Smooth muscle cell of the brain vasculature (primary cell): ENCODE results near the gene TPD52L1.
"Not testable (repeated sequence)": the region's sequence is repeated elsewhere in the genome, so short reads cannot be mapped to it uniquely, and the experiment has no call there.

ENCODE experiments used
- DNase-seq: peaks from one replicate; pipeline ENCODE4 v3.0.0-alpha.2; 2012; ENCODE audit warnings: low read depth, low spot score

The TPD52L1 gene

DNA sequence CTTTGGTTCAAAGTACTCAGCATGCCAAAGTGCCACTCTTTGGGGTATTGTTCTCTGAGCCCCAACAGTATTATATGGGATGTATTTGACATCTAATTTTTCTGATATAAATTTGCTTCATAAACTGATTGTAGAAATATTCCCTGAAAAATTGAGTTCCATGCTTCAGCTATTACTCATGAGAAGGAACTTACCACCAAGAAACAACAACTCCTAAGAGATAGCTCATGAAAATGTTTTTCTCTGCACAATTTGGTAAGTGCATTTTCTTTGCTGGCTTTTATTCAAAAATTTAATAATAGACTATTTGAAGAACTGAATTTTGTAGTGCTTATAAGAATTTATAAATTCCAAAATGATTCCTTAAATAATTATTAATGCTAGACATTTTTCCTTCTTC lies 12.8 kb upstream of the TPD52L1 start:
- no peak for DNase-seq

DNA sequence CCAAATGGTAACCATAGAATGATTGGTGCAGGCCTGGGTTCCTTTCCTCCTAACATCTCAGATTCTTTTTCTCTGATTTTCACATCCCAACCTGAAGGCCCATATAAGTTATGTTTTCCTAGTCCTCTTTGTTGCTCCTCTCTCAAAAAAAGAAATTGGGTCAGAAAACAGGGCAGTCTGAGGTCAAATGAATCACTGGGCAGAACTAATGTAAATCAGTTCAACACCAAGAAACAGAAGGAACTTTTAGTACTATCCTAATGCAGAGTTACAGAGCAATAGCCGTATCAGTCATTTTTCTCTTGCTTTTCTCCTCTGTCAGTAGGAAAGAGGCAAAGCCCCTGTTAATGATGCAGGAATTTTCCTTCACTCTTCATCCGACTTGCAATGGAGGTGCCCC lies 11.0 kb upstream of the TPD52L1 start:
- DNase-seq, result no peak

DNA sequence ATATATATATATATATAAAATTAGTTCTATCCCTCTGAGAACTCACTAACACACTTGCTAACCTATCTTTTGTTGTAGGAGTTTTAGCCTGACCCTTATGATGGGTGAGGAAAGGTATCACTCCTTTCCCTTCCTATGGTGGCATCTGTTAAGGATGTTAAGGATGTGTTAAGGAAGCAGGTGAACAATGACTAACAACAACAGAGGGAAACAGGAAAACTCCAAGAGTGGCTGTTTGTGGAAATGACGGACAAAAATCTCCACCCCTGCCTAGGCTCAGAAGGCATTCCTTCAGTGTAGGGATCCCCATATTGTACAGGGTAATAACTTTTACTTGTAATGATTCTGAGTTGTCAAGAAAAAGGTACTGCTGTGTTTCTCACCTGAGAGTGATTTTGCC lies 8.8 kb upstream of the TPD52L1 start:
- DNase-seq, result no peak

DNA sequence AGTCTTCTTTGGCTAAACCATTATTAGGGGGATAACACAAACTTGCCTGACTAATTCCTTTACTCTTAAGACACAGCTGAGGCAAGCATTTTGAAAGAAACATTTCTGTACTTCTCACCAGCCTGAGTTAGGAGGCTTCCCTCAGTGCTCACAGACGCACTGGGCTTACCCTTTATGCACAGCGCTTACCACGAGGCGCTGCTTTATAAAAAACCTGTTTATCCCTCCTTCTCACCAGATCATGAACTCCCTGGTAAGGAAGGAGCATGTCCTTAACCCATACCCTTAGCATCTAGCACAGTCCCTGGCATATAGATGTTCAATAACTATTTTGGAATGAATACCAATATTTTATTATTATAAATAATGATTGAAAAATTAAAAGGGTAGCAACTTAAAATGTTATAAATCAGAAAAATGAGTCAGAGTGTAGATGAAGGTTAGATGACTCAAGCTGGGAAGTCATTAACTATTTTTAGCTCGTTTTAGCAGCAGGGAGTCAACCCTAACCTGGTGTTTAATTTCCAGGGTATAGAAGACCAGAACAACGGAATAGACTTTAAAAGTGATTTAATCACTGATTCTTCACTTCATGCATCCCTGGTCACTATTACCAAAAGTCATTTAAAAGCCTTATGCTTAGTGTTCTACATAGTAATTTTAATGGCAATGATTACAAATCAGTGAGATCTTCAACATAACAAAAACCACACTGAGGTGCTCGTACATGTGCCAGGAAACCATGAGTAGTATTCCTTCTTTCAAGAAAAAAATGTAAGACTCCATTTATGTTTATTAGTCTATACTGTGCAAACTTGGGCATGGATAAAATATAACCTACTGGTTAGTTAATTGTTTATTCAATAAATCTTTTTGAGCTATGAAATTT lies 4.1 kb upstream of the TPD52L1 start:
- no peak for DNase-seq

DNA sequence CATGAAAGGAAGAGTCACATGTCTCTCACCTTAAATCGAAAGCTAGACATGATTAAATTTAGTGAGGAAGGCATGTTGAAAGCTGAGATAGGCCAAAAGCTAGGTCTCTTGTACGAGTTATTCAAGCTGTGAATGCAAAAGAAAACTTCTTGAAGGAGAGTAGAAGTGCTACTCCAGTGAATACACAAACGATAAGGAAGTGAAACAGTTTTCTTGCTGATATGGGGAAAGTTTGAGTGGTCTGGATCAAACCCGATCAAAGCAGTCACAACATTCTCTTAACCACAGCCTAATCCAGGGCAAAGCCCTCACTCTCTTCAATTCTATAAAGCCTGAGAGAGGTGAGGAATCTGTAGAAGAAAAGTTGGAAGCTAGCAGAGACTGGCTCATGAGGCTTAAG lies 1.9 kb upstream of the TPD52L1 start:
- no peak for DNase-seq

DNA sequence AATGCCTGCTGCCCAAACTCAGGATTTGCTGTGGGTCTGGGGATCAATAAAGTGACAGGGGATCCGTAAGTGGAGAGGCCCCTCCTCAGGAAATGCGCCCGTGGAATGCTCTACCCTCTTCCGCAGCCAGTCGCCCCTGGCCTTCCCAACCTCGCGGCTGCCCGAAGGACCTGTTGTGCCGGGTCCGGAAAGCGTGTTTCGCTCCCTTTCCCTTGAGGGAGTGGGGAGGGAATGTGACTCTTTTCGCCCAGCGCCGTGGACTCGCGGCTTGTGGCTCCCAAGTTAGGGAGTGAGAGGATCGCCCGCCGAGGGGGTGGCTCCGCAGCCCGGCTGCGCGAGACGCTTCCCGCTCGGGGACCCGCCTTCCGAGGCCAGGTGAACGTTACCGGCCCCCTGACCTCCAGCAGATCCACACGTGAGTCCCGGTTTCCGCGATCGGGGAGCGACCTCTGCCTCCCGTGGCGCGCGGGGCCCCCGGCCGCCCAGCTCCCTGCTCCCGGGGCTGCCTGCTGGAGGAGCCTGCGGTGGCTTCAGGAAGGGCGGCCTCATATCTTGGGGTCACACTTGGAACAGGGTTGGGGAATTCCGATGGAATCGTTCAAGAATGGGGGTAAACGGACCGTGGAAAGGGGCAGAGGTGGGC lies 666 bp downstream of the TPD52L1 start:
- no peak for DNase-seq

DNA sequence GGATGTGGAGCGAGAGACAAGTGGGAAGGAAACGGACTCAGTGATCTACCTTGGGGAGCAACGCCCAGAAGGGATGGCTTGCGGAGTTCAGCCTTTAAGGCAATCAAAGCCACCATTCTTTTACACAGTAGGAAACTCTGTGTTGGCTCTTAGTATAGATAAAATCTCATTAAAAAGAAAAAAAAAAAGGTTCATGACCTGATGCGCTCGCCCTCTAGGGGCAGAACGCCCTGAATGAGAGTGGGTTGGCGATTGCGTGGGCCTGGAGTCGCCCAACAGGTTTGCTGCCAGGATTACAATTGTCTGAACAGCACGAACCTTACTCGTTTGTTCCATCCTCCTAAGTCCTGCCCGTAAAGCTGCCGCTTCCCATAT lies 1.2 kb downstream of the TPD52L1 start:
- no peak for DNase-seq

DNA sequence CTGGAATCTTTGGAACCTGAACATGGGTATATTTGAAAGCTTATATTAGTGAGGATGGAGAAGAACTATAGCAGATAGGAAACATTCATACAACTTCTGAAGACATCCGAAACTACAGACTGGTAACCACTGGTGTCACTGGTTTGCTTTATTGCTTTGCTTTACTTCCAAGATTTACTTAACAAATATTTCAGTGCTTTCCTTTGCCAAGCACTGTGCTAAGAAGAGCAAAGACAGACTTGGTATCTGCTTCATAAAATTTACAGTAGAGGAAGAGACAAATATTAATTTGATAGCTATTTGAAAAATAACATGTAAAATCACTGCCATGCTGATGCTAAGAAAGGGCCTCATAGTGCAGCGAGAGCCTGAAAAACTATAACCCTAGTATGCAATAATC lies 1.8 kb downstream of the TPD52L1 start:
- DNase-seq, result no peak

DNA sequence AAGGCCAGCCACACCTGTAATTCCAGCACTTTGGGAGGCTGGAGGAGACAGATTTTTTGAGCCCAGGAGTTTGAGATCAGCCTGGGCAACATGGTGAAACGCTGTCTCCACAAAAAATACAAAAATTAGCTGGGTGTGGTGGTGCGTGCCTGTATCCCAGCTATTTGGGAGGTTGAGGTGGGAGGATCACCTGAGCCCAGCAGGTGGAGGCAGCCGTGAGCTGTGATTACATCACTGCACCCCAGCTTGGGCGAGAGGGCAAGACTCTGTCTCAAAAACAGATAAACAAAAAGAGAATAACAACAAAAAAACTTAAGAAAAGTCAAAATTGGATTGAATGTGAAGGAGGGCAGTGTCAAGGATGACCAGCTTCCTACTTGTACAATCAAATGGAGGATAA lies 2.9 kb downstream of the TPD52L1 start:
- no peak for DNase-seq

DNA sequence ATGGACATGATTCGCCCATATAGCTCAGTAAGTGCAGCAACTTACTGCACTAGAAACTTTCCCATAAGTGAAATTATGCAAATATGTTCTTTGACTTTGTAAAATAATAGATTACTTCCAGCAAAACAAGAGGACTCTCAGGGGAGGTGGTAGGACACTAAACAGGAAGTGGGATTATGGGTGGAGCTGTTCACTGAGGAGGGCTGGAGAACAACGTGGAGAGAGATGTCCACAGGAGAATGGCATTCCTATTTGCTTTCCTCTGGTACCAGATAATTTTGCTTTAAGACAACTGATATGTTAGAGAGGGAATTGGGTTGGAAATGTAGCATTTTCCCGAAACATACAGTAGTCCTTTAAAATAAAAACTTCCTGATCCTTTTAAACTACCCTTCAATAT lies 3.7 kb downstream of the TPD52L1 start:
- DNase-seq, result no peak

DNA sequence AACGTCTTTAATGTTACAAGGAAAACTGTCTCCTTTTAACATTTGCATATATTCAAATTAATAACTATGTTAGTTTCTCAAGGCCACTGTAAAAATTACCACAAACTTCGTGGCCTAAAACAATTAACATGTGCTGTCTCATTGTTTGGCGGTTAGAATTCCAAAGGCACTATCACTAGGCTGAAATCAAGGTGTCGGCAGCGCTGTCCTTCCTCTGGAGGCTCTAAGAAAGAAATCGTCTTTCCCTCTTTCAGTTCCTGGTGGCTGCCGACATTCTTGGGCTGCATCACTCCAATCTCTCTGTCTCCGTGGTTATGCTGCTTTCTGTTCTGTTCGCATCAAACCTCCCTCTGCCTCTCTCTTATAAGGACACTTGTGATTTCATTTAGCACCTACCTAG lies 4.2 kb downstream of the TPD52L1 start:
- DNase-seq, result no peak

DNA sequence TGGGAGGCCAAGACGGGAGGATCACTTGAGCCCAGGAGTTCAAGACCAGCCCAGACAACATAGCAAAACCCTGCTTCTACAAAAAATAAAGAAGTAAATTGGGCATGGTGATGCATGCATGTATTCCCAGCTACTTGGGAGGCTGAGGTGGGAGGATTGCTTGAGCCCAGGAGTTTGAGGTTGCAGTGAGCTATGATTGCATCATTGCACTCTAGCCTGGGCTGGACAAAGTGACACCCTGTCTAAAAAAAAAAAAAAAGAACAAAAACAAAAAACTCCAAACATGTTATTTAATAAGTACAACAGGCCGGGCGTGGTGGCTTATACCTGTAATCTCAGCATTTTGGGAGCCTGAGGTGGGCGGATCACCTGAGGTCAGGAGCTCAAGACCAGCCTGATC lies 9.8 kb downstream of the TPD52L1 start:
- DNase-seq, result not testable (repeated sequence)

DNA sequence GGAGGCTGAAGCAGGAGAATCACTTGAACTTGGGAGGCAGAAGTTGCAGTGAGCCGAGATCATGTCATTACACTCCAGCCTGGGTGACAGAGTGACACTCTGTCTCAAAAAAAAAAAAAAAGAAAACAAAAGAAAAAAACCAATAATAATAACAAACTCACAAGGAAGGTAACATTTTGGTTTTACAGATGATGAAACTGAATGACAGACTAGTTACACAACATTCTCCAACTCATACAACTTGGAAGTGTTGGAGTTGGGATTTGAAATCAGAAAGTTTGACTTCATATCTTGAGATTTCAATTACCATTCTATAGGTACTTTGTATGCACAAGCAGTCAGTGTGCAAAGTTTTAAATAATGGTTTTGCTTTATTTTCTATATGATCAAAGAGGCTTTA lies 10.2 kb downstream of the TPD52L1 start:
- DNase-seq, result no peak

DNA sequence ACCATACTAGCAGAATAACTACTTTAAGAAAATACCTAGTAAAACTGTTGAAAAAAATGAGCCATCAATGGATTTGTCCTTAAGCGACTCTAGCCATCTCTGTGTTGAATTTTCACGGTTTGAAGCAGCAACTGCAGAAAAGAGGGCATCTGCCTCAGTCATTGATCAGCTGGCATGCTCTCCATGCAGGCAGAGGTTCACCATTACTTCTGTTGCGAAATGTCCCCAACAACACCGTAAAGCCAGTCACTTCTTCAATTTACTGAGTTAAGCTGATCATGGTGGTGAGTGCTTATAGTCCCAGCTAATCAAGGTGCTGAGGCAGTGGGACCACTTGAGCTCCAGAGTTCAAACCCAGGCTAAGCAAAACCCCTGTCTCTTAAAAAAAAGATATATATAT lies 11.1 kb downstream of the TPD52L1 start:
- no peak for DNase-seq

DNA sequence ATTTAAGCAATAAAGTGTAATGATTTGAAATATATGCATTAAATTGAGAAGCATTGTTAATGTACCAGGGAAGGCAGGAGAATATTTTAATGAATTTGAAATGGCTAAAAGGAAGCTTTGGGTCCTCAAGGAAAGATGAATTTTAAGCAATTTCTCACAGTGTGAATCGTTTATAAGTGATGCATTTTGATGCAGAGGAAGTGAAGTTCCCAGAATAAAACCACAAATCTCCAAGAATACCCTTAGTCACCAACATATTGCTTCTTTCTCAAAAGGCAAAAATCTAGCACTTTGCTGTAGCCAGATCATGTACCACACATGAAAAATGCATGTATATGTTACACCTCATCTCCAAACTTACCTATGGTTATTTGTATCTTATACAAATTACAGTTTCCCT lies 11.7 kb downstream of the TPD52L1 start:
- no peak for DNase-seq

DNA sequence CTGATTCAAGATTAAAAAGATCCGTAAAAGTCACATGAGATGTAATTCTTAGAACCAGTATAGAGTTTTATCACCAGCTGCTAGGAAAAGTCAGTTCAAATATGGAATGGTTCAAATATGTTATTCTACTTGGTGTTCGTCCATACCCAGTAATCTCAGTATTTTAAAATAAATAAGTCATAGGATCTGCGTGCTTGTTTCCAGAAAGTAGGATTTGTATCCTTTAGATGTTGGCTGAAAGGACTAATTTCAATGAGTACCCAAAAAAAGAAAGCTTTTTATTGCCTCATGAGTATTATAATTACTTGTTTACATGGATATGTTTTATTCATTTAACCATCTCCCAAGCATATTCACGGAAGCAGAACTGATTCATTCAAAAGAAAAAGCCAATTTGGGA lies 12.2 kb downstream of the TPD52L1 start:
- no peak for DNase-seq

DNA sequence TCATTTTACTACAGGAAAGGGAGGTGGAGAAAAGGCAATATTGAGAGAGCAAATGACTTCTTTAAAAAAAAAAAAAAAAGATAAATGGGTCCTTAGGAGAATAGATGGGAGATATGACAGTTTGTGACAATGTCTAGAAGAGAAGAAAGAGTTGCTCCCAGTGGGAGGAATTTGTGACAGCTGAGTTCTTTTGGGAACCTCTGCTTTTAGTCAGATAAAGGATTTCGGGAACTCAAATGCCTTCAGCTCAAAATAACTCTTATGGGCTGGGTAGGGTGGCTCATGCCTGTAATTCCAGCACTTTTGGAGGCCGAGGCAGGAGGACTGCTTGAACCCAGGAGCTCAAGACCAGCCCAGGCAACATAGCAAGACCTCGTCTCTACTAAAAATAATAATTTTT lies 13.1 kb downstream of the TPD52L1 start:
- no peak for DNase-seq

DNA sequence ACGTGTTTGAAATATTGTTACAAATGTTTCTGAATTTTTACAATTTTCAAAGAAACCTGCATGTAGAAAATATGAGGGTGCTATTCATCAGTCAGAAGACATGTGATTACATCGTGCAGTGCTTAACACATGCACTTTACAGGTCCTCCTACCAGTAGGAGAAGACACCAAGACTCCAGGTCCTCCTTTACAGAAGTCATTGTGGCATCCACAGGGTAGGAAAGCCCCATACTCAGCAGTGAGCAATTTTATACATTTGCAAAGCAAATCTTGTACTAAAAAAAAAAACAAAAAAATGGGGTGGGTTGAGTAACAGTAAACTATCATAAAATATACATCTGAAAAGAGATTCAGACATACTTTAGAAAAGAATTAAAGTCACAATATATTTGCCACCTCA lies 14.0 kb downstream of the TPD52L1 start:
- DNase-seq, result no peak

DNA sequence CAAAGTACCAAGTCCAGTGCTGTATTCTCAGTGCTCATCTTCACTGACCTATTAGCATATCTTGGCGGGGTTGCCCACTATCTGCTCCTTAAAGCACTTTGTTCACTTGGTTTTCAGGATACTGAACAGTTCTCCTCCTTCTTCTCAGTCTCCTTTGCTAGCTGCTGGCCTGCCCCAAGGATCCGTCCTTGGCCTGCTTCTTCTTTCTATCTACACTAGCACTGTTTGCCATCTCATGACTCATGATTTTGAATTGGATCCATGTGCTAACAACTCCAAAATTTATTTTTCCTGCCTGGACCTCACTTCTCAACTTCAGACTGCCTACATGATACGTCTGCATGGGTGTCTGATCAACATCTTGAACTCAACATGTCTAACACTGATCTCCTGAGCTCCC lies 15.5 kb downstream of the TPD52L1 start:
- DNase-seq, result no peak

DNA sequence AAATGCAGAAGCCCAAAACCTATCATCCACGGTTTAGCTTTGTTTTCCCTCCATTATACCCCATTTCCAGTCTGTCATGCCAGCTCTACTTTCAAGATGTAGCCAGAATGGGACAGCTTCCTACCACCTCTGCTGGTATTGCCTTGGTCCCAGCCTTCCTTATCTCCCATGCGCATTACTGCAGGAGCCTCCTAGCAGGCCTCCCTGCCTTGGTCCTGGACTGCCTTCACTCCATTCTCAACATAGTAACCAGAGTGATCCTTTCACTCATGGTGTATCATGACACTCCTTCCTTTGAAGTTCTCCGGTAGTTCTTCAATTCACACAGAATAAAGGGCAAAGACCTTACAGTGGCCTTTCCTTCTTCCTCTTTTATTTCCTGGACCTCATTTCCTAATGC lies 15.9 kb downstream of the TPD52L1 start:
- DNase-seq, result no peak

DNA sequence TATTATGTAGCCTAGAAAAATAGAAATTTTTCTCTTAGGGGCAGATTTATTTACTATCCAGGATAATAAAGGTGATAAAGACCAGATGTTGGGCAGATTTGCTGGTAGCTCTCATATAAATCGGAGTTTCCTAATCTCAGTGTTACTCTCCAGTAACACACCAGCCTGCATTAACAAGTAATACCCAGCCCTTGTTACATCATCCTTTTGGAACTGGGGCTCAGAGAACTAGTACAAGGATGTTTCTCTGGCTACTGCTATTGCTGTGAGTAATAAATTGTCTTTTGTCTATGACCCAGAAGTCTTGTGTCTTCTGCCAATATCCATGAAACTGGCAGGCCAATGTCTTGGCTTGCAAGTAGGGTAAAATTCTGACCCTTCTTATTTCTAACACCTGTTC lies 16.8 kb downstream of the TPD52L1 start:
- DNase-seq, result no peak

DNA sequence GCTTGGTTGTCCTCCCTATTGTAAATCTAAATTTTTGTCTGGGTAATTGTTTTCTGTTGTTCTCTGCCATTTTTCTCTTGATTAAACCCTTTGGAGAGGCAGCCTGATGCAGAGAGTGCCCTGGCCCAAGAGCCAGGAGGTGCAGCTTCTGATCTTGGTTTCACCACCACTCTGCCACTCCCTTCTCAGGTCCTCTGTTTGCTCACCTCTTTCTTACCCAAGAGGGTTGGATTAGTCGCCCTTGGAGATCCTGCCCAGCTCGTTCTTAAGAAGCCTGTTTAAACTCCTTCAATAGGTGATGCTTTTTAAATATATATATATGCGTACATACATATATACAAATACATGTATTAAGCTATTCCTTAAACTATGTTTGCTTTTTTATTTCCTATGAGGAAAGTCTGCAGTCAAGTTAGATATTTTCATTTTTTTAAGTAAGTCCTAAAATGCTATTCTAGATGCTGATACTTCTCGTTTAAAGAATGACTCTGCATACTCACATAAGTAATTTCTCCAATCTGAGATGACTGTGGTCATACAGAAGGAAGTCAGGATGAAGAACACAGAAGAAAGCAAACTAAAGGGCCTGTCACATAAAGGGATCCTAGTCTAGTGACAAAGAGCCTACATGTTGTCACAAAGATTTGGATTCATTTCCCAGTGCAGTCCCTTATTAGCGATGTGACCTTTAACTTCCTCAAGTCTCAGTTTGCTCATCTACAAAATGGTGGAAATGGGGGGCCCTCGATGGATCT lies 19.9 kb downstream of the TPD52L1 start:
- no peak for DNase-seq

DNA sequence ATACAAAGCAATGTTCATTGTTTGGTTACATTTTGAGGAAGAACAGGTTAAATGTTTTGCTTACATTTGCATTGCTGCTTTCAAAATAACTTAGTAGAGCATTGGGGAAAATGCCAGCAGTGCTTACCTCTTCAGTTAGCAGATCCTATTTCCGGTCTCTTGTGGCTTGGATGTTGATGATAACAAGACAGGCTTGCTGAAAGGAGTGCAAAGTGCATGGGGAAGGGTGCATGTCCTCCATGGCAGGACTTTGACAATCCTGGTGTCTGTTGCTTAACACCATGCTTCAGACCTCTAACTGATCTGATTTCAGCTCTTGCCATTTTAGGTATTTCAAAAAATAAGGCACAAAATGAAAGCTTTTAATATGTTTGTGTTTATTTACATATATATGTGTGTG lies 21.1 kb downstream of the TPD52L1 start:
- DNase-seq, result no peak
